ENCODE results near the gene NBEAL2.

DNA sequence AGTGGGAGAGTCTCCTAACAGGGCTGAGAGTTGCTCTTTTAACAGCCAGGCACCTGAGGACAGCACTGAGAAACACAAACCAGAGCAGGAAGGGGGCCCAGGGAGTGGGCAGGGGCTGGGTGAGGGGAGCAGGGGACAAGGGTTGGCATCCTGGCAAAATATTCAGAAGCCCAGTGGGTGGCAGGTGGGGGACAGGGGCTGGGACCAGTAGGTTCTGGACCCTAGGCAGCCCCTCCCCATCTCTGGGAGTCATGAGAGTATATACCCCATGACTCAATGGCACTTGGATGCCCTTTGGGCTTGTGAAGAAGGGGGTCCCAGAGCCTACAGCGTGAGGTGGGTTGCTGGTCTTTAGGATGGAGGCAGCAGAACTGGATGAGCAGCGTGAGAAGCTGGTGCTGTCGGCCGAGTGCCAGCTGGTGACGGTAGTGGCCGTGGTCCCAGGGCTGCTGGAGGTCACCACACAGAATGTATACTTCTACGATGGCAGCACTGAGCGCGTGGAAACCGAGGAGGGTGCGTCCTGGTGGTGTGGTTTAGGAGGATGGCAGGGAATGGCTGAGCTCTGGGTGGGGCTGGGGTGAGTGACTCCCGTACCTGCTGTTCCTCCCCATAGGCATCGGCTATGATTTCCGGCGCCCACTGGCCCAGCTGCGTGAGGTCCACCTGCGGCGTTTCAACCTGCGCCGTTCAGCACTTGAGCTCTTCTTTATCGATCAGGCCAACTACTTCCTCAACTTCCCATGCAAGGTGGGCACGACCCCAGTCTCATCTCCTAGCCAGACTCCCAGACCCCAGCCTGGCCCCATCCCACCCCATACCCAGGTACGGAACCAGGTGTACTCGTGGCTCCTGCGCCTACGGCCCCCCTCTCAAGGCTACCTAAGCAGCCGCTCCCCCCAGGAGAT lies 24.2 kb downstream of the NBEAL2 start:
- TF ChIP-seq MTA3 (IDR thresholded peaks at IDR 0.05; ENCODE audit: borderline replicate concordance, low read length) (no peak), TCF12 (IDR thresholded peaks at IDR 0.05; ENCODE audit: low read depth, low read length) (no peak), HDAC2 (IDR thresholded peaks at IDR 0.05) (no peak), ZNF384 (IDR thresholded peaks at IDR 0.05; ENCODE audit: borderline replicate concordance, low read depth, low read length) (no peak)
- TF ChIP-seq, protein P1, sequence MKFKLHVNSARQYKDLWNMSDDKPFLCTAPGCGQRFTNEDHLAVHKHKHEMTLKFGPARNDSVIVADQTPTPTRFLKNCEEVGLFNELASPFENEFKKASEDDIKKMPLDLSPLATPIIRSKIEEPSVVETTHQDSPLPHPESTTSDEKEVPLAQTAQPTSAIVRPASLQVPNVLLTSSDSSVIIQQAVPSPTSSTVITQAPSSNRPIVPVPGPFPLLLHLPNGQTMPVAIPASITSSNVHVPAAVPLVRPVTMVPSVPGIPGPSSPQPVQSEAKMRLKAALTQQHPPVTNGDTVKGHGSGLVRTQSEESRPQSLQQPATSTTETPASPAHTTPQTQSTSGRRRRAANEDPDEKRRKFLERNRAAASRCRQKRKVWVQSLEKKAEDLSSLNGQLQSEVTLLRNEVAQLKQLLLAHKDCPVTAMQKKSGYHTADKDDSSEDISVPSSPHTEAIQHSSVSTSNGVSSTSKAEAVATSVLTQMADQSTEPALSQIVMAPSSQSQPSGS (IDR thresholded peaks at IDR 0.05; ENCODE audit: low read length): no peak

All from GM12878 (cell line).